GDM1 (cell line): ENCODE results near the gene TUBA1B.

Source experiments
- DNase-seq: peaks from one replicate; lab custom pipeline; 2025; lab: John Stamatoyannopoulos, UW

Gene TUBA1B

DNA sequence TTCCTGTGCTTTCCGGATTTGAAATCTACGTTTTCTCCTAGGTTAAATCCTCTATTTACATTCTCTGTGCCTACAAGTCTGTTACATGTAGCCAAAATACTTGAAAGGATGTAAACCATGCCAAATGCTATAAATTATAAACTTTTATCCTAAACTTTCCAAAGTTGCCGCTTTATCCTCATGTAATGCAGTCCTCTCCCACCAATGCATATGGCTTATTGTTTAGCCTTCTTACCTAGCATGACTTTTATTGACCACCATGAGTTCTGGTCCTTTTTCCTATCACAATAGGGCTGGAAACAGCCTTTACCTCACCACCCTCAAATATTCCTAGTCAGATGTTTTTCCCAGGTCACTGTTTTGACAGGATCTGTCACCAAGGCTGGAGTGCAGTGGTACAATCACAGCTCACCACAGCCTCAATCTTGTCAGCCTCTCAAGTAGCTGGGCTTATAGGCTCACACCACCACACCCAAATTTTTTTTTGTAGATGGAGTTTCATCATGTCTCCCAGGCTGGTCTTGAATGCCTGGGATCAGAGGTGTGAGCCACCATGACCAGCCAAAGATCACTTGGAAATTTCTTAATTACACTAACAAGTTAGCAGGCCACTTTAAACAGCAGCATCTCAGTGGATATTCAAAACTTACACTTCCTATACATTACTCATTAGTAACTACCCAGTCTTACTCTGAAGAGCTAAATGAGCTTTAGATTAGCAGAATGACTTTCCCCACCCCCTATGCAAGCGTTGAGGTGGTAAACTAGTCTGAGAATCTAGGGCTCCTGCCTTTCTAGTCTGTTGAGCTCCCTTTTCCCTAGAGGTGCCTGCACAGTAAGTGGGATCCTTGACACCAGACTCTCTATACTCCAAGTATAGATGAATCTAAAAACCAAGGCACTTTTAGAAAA lies 4.1 kb downstream of the TUBA1B start:
- no peak for DNase-seq

DNA sequence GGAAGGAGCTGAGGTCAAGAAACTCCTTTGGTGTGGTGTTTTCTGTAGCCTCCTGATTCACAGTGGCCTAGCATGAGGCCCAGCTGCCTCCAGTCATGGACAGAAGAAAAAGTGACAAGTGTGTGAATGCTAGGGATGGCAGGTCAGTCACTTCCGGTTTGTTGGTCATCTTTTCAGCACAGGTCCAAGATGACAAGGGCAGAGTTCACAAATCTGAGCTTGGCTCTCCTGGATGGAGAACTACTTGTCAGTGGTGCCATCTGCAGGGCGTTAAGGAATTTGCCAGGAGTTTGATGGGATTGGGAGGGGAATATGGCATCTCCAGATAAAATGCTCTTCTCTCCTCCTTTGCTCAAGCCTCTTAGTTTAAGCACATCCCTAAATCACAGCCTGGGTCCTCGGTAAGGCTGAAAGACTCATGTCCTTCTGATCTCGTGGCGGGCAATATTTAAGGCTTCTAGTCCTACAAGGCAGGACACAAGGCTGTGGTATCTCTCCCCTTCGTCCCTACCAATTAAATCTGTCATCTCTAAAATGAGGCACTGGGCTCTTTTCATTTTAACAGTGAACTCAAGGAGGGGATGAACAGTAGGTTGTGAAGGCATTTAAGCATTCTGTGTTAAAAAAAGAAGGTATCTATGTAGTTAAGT lies 10.0 kb downstream of the TUBA1B start:
- DNase-seq, result no peak

DNA sequence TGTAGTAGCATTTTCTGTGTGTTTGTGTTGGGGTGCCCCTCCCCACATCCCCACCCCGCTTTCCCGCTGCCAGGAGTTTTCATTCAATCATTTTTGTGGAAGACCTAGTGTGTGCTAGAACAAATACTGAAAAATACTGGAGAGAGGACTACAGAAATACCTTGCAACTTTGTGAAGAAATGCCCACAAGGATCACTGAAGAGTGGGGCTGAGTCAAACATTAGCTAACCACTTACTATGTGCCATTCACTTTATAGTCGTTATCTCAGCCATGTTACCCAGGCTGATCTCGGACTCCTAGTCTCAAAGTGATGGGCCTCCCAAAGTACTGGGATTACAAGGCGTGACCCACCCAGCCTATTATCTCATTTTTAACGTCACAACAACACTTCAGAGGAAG lies 20.0 kb downstream of the TUBA1B start:
- no peak for DNase-seq

DNA sequence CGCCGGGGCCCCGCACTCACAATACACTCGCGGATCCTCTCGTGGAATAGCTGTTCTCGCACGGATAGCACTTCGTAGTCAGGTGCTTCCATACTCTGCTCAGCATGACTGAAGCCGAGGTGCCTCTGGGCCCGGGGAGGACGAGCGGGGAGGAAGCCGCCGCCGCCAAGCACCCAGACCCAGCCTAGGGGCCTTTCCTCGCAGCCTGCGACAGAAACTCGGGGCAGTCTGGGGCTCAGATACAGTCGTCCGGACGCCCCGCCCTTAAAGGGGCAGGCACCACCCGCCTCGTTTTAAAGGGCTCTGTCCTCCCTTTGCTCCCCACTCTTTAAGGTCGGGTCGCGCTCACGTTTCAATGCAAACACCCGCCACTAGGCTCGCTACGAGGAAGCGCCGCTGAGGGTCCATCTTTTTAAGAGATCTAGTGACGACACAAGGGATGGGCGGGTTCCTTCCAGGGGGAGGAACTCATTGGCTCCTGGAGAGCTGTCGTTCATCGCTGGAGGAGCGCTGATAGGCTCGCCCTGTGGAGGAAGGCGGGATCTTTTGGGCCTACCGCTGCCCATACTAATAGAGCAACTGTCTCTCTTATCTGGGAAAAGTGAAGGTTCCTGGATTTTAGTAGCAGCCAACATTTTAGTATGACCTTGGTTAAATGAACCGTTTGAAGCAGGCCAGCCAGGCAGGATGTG lies 20.6 kb downstream of the TUBA1B start, which contains the start of gene LMBR1L:
LMBR1L (minus strand) TSS at position 384 of the 692 bp plus-strand sequence; CDS start at position 92, 292 bp downstream.
- peak; percentile 93 for DNase-seq

DNA sequence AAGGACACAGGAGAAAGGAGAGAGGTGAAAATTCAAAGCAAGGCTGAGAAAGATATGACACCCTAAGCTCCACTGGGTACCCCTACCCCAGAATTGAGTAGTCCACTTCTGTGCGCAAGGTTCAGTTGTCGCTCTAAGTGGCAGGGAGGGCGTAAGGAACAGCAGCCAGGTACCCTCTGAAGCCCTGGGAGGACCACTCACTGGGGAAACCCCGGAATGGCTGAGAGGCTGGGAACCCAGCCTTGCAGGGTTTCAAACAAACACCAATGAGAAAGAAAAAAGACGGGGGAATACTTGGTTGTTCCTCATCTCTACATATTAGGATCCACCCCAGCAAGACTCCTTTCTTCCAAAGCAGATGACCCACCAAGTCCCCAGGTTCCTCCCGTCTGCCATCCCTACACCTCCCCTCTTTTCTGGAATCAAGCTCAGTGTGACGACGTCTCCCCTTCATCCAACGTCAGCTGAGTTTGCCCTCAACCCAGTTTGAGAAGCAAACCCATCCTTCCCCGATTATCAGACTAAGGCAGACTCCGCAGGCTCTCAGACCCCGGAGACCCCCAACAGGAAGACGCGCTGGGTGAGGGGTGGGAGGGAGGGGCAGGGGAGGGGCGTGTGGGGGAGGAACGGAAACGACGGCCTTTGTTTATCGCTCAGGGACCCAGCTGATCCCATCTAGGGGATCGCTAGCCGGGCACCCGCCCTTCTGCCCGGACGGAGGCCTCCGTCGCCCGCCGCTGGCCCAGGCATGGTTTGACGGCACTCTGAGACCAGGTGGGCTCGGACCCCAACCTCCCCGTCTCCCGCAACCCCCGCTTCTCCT lies 21.3 kb downstream of the TUBA1B start:
- no peak for DNase-seq

DNA sequence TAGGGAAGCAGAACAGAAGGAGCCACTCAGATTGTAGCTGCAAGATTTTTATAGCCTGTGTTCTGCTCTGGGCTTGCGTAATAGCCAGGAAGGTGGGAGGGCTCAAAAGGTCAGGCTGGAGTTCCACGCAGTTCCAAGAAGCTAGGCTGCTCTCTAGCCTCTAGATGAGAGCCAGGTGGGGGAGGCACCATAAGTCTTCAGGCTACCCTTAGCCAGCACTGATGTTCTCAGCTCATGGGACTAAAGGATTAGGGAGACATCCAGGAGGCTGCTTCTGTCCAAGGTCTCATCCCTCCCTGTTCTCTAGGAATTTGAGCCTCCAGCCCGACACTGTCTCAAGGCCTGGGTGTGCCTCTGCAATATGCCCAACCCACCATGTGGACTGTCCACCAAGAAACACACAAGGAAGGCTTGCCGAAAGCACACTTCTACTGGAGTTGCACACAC lies 22.2 kb downstream of the TUBA1B start:
- no peak for DNase-seq

DNA sequence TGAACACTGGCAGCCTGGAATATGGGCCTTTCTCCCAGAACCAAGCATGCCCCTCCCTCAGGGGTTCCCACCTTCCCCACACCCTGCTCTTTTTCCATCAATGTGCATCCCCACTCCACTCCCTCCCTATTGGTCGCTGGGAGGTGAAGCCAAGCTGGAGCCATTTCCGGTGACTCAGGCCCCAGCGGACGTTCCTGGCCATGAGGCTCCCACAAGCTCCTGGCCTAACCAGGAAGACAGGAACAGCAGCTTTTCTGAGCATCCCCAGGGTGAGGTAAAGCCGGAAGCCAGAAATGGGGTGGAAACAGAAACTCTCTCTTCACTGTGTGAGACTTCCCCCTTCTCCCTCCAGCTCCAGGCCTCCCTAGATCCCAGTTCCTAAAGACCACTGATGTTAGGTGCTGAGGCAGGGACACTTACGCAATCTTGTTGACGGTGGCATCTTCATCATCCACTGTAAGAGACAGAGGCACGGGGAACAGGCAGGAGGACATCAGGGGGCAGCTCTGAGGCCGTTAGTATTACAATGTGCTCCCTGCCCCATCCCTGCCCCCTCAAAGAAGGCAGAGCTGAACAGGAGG lies 25.6 kb downstream of the TUBA1B start:
- no peak for DNase-seq

DNA sequence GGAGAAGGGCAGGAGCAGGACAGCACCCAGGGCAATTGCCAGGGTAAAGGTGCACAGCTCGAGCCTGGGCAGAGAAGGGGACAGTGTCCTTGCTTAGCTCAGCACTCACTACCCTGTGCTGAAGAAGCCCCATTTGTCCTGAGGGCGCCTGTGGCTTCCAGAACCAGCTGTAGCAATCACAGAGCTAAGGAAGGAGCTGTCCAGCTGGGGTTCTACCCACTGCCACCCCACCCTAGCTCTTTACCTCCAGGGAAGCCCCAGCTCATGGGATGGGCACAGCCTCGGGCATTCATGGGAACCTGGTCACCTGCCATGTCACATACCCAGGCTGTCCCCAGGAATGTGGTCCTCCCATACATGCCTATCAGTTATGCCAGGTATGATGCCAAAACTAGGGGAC lies 26.4 kb downstream of the TUBA1B start:
- no peak for DNase-seq

DNA sequence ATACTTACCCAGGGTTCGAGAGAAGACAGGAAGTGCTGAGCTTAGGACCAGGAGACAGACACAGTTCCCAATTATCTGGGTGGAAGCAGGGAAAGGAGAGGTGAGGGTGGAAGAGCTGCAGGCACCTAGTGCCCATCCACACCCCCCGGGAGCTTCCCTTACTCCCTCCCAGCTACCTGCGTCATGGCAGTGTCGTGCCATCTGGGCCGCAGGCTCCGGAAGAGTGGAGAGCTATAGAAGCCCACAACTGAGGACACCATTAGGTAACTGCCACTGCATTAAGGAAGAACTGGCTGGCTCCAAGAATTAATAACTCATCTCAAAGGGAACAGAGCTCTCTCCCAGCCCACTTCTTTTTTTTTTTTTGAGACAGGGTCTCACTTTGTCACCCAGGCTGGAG lies 30.8 kb downstream of the TUBA1B start:
- DNase-seq, result no peak

DNA sequence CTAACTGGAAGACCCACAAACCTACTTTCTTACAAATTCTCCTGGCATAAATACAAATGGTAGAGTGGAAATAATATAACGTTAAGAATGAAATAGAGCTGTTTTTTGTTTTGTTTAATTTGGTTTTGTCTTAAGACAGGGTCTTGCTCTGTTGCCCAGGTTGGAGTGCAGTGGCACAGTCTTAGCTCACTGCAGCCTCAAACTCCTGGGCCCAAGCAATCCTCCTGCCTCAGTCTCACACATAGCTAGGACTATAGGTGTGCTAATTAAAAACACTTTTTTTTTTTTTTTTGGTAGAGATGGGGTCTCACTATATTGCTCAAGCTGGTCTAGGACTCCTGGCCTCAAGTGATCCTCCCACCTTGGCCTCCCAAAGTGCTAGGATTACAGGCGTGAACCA lies 32.5 kb downstream of the TUBA1B start:
- DNase-seq, result no peak

DNA sequence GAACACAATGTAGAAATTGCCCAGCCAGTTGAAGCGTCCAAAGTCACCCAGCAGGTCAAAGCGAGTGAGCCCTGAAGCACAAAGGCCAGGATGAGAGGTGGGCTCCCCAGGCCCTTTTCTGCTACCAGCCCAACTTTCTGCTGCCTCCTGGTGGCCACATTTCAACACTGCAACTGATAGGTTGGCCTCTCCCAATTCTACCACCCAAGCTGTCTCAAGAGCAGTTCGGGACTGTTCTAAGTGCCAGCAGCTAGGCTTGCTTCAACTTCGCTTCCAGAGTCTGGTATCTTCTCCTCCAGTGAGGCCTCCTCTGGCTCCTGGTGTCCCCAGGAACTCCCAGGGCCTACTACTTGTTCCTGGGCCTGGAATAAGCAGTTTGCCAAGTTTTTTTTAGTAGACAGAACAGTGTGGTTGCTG lies 33.2 kb downstream of the TUBA1B start:
- DNase-seq, result peak; percentile 56

DNA sequence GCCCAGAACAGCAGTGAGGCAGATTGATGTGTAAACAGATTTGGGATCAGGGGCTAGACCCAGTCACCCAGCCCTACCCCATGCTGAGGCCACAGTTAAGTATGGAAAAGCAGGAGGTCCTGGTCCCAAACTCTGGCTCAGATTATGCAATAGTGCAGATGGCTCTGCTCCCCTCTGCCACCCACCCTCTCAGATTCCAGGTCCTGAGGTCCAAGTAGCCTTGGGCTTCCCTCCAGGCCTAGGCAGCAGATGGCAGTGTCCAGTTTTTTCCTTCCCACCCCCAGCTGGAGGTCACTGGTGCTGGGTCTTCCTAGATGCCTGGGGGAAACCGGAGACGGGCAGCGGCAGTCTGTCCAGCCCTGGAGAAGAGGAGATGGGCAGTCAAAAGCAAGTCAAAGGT lies 33.8 kb downstream of the TUBA1B start:
- DNase-seq, result no peak

DNA sequence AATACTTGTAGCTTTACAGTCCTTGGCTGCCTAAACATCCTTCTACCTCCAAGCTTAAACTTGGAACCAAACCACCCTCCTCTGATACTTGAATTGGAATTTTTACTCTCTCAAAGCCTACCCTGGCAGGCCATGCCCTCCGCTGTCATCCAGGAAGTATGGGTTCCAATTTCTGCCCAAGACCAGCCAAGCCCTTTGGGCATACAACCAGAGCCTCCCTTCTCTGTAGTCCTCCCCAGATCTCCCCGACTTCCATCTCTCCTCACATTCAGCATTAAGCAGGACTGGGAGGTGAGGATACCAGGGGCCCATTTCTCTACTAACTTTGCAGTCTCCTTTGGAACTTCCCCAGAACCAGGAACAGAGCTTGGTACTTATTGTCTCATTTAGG lies 36.2 kb downstream of the TUBA1B start:
- DNase-seq, result no peak

DNA sequence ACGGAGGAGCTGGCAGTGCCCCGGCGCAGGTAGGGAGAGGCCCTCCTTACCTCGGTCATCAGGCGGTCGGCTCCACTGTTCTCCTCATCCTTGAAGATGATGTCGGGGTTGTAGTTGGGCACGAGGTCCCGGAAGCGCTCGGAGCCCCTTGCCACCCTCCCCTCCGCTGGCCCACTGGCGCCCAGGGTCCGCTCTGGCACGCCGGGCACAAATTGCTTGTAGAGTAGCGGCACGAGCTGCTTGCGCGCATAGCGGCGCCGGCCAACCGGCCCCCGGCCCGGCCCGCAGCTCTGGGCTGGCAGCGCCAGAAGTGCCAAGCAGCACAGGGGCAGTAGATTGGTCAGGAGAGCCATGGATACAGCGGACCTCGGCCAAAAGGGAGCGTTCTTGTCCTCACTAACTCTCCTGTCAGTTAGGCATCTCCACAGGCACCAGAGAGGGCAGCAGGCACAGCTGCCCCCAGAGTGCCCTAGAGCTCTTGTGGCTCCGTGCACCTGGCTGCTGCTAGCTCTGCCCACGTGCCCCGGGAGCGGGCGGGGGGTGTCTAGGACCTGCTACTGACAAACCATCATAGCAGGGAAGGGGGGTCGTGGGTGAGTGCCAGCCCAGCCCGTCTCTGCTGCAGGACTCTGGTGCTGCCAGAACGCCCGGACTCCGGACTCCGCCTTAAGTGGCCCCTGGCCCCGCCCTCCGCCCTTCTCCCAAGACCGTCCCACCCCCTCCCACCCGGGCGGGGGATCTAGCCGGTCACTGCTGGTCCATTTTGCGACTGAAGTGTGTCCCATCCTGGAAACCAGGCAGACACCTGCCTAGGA lies 36.8 kb downstream of the TUBA1B start, which contains the start of gene DHH:
DHH (minus strand) TSS at position 642 of the 815 bp plus-strand sequence; CDS start at position 353, 289 bp downstream.
- DNase-seq, result no peak

DNA sequence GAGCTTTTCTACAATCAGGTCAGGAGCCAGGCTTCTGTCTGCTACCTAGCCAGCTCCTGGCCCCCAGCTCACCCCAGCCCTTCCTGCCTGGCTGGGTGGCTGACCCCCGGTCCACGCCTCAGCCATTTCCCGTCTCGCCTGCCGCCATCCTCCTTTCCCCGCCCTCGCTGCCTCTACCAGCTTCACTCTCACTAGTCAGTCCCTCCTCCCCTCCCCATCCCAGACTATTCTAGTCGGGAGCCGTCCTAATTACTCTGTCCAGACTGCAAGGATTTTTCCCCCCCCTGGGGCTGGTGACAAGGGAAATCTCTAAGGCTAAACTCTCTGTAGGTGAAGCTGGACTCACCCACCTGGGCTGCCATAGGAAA lies 37.4 kb downstream of the TUBA1B start:
- DNase-seq, result no peak

DNA sequence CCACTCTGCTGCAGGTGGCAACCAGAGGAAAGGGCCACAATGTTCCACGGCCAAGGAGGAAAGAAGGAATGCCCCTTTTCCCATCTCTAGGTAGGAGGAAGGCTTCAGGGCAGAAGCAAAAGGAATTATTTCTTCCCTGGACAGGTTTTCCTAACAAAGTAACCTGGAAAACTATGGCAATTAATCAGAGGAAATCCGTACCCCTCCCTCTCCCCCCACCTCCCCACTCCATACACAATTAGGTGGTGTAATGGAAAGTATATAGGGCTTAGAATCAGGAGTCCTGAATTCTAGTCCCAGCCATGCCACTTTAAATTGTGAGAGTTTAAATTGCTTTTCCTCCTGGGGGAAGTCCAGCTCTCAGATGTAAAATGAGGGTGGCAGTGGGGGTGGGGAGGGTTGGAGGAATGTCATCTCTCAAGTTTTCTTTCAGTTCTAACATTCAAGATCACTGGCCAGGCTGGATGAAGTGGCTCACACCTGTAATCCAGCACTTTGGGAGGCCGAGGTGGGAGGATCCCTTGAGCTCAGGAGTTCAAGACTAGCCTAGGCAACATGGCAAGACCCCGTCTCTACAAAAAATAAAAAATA lies 38.3 kb downstream of the TUBA1B start:
- DNase-seq, result no peak

DNA sequence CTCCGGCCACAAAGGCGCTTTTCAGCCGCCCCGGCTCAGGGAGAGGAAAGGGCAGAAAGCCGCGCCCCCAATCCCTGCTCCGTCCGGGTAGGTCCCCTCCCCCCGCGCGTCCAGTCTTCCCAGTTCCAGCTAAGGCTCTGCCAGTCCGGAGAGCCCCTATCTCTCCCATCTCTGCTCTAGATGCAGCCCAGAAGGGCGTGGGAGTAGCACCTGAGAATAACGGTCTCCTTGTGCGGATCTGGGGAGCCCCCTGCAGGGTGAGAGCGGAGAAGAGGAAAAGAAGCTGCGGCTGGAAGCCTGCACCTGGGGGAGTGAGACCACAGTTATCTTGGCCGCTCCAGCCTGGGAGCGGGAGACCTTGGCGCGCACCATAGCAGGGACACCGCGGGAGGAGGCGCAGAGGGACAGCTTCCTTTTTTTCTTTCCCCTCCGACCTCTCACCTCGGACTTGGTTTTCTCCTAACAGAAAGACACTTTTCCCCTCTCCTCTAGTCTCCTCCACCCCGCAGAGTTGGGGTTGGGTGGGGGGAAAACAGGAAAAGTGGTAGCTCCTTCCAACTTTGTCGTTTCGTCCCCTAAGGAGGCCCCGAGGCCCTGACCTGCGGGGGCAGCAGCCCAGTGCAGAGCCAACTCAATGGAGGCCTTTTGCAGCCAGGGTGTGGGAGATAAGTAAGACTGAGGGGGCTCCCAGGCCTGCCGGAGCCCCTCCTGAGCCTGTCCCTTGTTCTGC lies 38.9 kb downstream of the TUBA1B start:
- no peak for DNase-seq

DNA sequence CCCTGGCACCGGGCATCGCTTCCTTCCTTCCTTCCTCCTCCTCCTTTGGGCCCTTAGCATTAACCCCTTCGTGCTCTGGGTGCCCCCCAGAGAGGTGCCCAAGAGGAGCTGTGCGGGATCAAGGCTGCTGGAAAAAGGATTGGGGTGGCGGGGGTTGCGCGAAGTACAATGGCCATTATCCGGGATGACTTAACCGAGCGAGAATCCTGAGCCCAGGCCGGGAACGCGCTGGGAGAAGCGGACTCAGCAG lies 39.4 kb downstream of the TUBA1B start:
- no peak for DNase-seq

DNA sequence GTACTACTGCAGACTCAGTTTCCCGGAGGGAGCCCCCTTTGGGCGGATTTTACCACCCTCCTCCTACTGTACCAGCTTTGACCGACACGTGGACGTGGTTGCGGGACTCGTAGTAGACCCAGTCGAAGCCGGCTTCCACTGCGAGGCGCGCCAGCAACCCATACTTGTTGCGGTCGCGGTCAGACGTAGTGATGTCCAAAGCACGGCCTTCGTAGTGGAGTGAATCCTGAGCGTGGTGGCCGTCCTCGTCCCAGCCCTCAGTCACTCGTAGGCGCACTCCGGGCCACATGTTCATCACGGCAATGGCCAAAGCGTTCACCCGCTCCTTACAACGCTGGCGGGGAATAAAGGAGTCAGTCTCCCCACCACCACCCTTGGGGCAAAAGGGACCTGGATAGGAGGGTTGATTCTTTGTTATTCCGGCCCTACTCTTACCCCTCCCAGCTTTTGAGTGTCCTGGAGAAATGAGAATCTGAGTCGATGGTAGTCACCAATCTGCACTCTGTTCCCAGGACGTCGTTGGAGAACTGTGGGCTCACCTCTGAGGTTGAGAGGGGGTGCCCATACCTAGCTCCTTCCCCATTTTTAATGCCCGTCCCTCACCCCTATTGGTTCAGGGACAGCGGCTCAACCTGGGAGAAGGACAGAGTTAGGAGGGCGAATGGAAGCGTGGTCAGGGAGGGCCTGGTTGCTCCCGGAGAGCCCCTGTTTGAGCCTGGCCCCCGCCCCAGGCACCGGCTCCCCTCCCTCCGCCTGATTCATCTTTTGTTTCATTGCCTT lies 39.9 kb downstream of the TUBA1B start:
- DNase-seq, result no peak
